K562 (cell line): ENCODE measurements around the gene DNMBP. TPM values are rescaled to one million over a fixed set of nuclear protein-coding genes. Genes with fewer than 3 reads are reported as not detected.

ENCODE experiments used
- ATAC-seq: fragments of 200-7000 bp; cut with Tn5 transposase; 3 replicates; pipeline ENCODE4 v1.9.1; 2020; ENCODE audit warnings: moderate library complexity
- BruUV-seq: library from RNA; stranded (reverse); fragments of 400-500 nt; replicated peaks from 2 replicates; lab custom pipeline; 2021; lab: Mats Ljungman, UMichigan
- CTCF ChIA-PET: fragments of 300-600 bp; formaldehyde crosslinking; extraction: SDS; loops from one replicate; lab custom pipeline; 2021; ENCODE audit warnings: low intra/inter-chr PET ratio; lab: Yijun Ruan, JAX
- POLR2A ChIA-PET: fragments of 300-600, 350-650 bp; sonication (Branson Sonifier 250); formaldehyde crosslinking; extraction: SDS; loops from one replicate; lab custom pipeline; 2021; ENCODE audit warnings: antibody characterized with exemption, inconsistent platforms; lab: Yijun Ruan, JAX
- DNase-seq, 4 experiments: peaks; one replicate each; pipeline versions ENCODE4 v3.0.0 to v3.0.0-alpha.2; 2011 to 2018; ENCODE audit warnings: low spot score in 3 of 4, mixed read lengths in 3 of 4; ENCODE audit errors: extremely low read depth in 1 of 4
- FAIRE-seq: peaks from 2 replicates; lab custom pipeline; 2011; peaks lifted over from hg19 to GRCh38; lab: Jason Lieb, UNC
- H2AFZ ChIP-seq: 2 replicates; pipeline ENCODE4 v1.6.0; 2011; ENCODE audit warnings: low read depth, low read length, control low read depth, inconsistent platforms
- H3K27ac ChIP-seq: fragments of 200-600 bp; 3 replicates; pipeline ENCODE4 v1.8.0; 2011; ENCODE audit warnings: low read depth, mild to moderate bottlenecking, control low read depth, inconsistent platforms, low read length, moderate library complexity, mixed read lengths; ENCODE audit errors: extremely low read depth
- H3K27me3 ChIP-seq, 2 experiments: fragments of 300-600 bp in 1 of 2; 2 replicates in 1 of 2; 3 replicates in 1 of 2; pipeline versions ENCODE4 v1.6.0 to v1.8.0; 2011; ENCODE audit warnings: inconsistent platforms in 2 of 2, low read length in 2 of 2, mild to moderate bottlenecking in 1 of 2, mixed read lengths in 1 of 2, moderate library complexity in 1 of 2; ENCODE audit not compliant: control insufficient read depth in 2 of 2, insufficient read depth in 2 of 2
- H3K36me3 ChIP-seq: fragments of 300-600 bp; 3 replicates; pipeline ENCODE4 v1.8.0; 2011; ENCODE audit warnings: mild to moderate bottlenecking, low read length, inconsistent platforms; ENCODE audit not compliant: control insufficient read depth, insufficient read depth
- H3K4me1 ChIP-seq, 2 experiments: fragments of 200-600 bp in 1 of 2; replicated peaks in 1 of 2; 2 replicates in 1 of 2; 3 replicates in 1 of 2; pipeline versions ENCODE4 v1.5.1 to v1.8.0; 2011; ENCODE audit warnings: inconsistent platforms in 2 of 2, low read length in 2 of 2, mild to moderate bottlenecking in 1 of 2, mixed read lengths in 1 of 2, moderate library complexity in 1 of 2; ENCODE audit not compliant: control insufficient read depth in 2 of 2, insufficient read depth in 2 of 2
- H3K4me2 ChIP-seq: 2 replicates; pipeline ENCODE4 v1.6.1; 2011; ENCODE audit warnings: low read length, control low read depth, inconsistent platforms, mixed read lengths; ENCODE audit not compliant: insufficient read depth
- H3K4me3 ChIP-seq: fragments of 200-600 bp; sonication (generic), shearing (Covaris generic); 2 replicates; pipeline ENCODE4 v1.5.1; 2016; ENCODE audit warnings: control low read depth, inconsistent platforms
- H3K79me2 ChIP-seq: fragments of 200-600 bp; 3 replicates; pipeline ENCODE4 v1.8.0; 2011; ENCODE audit warnings: low read length, inconsistent platforms; ENCODE audit not compliant: control insufficient read depth, insufficient read depth
- H3K9ac ChIP-seq, 2 experiments: 2 replicates each; pipeline versions ENCODE4 v1.6.0 to v1.6.1; 2011; ENCODE audit warnings: low read depth in 2 of 2, low read length in 2 of 2, control low read depth in 1 of 2, inconsistent platforms in 1 of 2, mild to moderate bottlenecking in 1 of 2, mixed read lengths in 1 of 2; ENCODE audit not compliant: insufficient read depth in 1 of 2
- H3K9me1 ChIP-seq: one replicate; pipeline ENCODE4 v1.6.0; 2011; ENCODE audit warnings: inconsistent platforms, mild to moderate bottlenecking, low read length, moderate library complexity; ENCODE audit not compliant: control insufficient read depth, insufficient read depth
- H3K9me3 ChIP-seq: replicated peaks from 2 replicates; pipeline ENCODE4 v1.5.1; 2011; ENCODE audit warnings: low read depth, low read length, inconsistent platforms; ENCODE audit not compliant: control insufficient read depth, insufficient read depth
- H4K20me1 ChIP-seq: replicated peaks from 2 replicates; pipeline ENCODE4 v1.6.1; 2011; ENCODE audit warnings: low read length, inconsistent platforms, mixed read lengths; ENCODE audit not compliant: control insufficient read depth, insufficient read depth
- HNRNPH1 ChIP-seq: fragments of 200-400 bp; formaldehyde crosslinking; optimal IDR thresholded peaks from 2 replicates; pipeline ENCODE3; 2017; ENCODE audit warnings: low read depth, mild to moderate bottlenecking, low read length, moderate library complexity
- HNRNPL ChIP-seq: fragments of 200-400 bp; formaldehyde crosslinking; IDR thresholded peaks from 2 replicates; pipeline ENCODE4 v1.6.1; 2017; ENCODE audit warnings: low read depth, mild to moderate bottlenecking, low read length
- HNRNPLL ChIP-seq: fragments of 200-400 bp; formaldehyde crosslinking; IDR thresholded peaks from 2 replicates; pipeline ENCODE4 v1.6.1; 2017; ENCODE audit warnings: low read length, low read depth, mild to moderate bottlenecking; ENCODE audit not compliant: poor library complexity, severe bottlenecking
- HOXB6 ChIP-seq: fragments of 250-450 bp; sonication (Bioruptor Pico); IDR thresholded peaks from 2 replicates; pipeline ENCODE4 v1.5.1; 2022; ENCODE audit warnings: mild to moderate bottlenecking, borderline replicate concordance
- PRPF4 ChIP-seq: fragments of 200-400 bp; formaldehyde crosslinking; IDR thresholded peaks from one replicate; pipeline ENCODE4 v1.6.1; 2017; ENCODE audit warnings: low read length, low read depth, mild to moderate bottlenecking; ENCODE audit not compliant: insufficient read depth, poor library complexity, severe bottlenecking
- SP1 ChIP-seq: sonication (generic); formaldehyde crosslinking; IDR thresholded peaks from 2 replicates; pipeline ENCODE4 v1.8.1; 2022; ENCODE audit warnings: mild to moderate bottlenecking, missing genetic modification reagents
- ZNF133 ChIP-seq: fragments of 250-450 bp; sonication (Bioruptor Pico); IDR thresholded peaks from 2 replicates; pipeline ENCODE4 v1.4.0; 2020; ENCODE audit warnings: mild to moderate bottlenecking
- WGBS: fragments of 100-300 bp; shearing (Covaris generic); methylation state at CpG from one replicate; pipeline ENCODE4 v1.1.6; 2016; ENCODE audit warnings: low coverage, mixed read lengths; ENCODE audit not compliant: insufficient coverage; ENCODE audit errors: missing lambda C conversion rate; 5-methylcytosine and 5-hydroxymethylcytosine counted together
- in situ Hi-C: fragments of 300-500 bp; cut with MboI; formaldehyde crosslinking; loops from 4 replicates; pipeline ENCODE4 v1.15.0; 2018; ENCODE audit warnings: inconsistent platforms, mixed read lengths
- intact Hi-C: fragments of 100-400 bp; cut with micrococcal nuclease; formaldehyde crosslinking; loops from 2 replicates; pipeline ENCODE4 v1.14.2; 2022
- polyA plus RNA-seq, 8 experiments: library from polyadenylated mRNA; depleted of rRNA in 4 of 8; stranded (reverse) in 5 of 8; unstranded in 3 of 8; fragments of >200 nt; fragmentation: Nextera tagmentation in 2 of 8; fragmentation: Illumina TruSeq in 1 of 8; extraction: Ambion mirVana in 2 of 8; extraction: Trizol in 1 of 8; gene quantifications; 2 replicates each; pipeline versions ENCODE4 v1.2.1 to v1.2.3, GENCODE V29; 2011 to 2014; ENCODE audit warnings: inconsistent platforms in 1 of 8, missing spikeins in 1 of 8
- total RNA-seq, 7 experiments: library from RNA; depleted of rRNA in 6 of 7; stranded (reverse); fragments of >200 nt in 6 of 7; fragmentation: Illumina TruSeq in 2 of 7; extraction: Trizol in 2 of 7; gene quantifications; 2 replicates each; pipeline versions ENCODE4 v1.2.1 to v1.2.3, GENCODE V29; 2011 to 2021; ENCODE audit warnings: low replicate concordance in 1 of 7
- TF ChIP-seq, protein P1 (sequence below): fragments of 250-450 bp; sonication (Bioruptor Pico); IDR thresholded peaks from 2 replicates; pipeline ENCODE4 v1.4.0; 2020; ENCODE audit warnings: borderline replicate concordance
- TF ChIP-seq, protein P2 (sequence below): fragments of 250-450 bp; sonication (Bioruptor Pico); IDR thresholded peaks from 2 replicates; pipeline ENCODE4 v1.4.0; 2020; ENCODE audit warnings: mild to moderate bottlenecking, moderate library complexity, borderline replicate concordance

DNMBP gene
- total and polyA plus RNA-seq, 9 of the 15 experiments (the other 6 are each of a cell fraction or from before 2014, with no cell fraction given), result 0.83 to 3.7 (median 2.2) TPM

DNA sequence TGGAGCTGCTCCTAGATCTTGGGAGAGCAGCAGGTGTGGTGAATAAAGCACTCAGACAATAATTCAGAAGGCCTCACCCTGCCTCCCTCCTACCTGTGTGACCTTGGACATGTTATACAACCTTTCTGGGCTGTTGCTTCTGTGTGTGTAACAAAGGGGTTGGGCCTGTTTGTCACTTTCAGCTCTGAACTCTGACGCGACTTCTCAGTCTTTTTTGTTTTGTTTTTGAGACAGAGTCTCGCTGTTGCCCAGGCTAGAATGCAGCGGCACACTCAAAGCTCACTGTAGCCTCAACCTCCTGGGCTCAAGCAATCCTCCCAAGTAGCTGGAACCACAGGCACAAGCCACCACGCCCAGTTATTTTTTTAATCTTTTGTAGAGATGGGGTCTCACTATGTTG is 89.3 kb downstream of the DNMBP start:
- no peaks in the 10 kb centered on the region for H3K79me2 ChIP-seq
- in situ Hi-C loops, result no loop called here
- H3K4me1 ChIP-seq, result no peaks in the 10 kb centered on the region

DNA sequence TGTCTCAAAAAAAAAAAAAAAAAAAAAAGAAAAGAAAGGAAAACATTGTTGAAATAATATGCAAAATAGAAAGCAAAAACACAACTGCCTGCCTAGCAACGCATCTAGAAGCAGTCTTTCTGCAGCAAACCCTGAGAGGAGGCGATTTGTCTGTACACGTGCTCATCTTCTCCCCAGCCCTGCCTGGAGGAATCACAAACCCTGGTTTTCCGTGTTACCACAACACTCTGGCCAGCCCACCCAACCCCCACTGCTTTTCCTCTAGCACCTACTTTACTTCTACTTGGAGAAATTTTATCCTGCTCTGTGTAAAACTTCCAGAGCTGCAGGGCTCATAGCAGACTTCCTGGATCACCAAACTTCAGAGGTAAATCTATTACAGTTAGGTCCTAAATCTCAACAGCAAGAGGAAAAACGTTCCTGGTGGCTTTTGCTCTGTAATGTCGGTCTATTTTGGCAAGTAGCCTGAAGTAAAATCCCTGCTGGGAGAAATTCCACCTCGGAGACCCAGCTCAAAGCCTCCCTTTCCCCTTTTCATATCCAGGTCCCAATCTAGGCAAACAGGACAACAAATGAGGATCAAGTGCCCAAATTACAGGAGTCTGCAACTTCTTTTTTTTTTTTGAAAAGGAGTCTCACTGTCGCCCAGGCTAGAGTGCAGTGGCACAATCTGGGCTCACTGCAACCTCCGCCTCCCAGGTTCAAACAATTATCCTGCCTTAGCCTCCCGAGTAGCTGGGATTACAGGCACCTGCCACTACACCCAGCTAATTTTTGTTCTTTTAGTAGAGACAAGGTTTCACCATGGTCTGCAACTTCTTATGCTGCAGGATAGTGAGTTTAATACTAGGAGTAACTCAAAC is 91.6 kb downstream of the DNMBP start:
- H3K4me1 ChIP-seq, result no peaks in the 10 kb centered on the region
- in situ Hi-C loops (no loop called here), intact Hi-C loops (no loop called here)
- H4K20me1 ChIP-seq, result no peaks in the 10 kb centered on the region
- H3K4me3 ChIP-seq, result no peak overlapping the region
- H3K27me3 ChIP-seq, result no peaks in the 10 kb centered on the region
- no peak overlapping the region for H2AFZ ChIP-seq
- ATAC-seq, result no peak
- ChIA-PET POLR2A (no interaction called here), CTCF (no interaction called here)
- no peak overlapping the region for H3K9ac ChIP-seq
- no peaks in the 10 kb centered on the region for H3K79me2 ChIP-seq
- BruUV-seq, result no TSS peak
- no peak for FAIRE-seq
- H3K27ac ChIP-seq, result no peak overlapping the region
- no peak overlapping the region for H3K4me2 ChIP-seq
- H3K9me1 ChIP-seq, result no peaks in the 10 kb centered on the region
- WGBS, result 34% methylated on average over 10 of the region's 10 CpGs
- H3K9me3 ChIP-seq, result no peaks in the 10 kb centered on the region
- H3K36me3 ChIP-seq, result no peaks in the 10 kb centered on the region; the same call in 2 of the 3 replicates
- DNase-seq, result no peak
- TF ChIP-seq HNRNPLL (no peak), SP1 (no peak), HNRNPL (no peak), PRPF4 (no peak), HOXB6 (no peak), HNRNPH1 (no peak)
- TF ChIP-seq, protein P1, sequence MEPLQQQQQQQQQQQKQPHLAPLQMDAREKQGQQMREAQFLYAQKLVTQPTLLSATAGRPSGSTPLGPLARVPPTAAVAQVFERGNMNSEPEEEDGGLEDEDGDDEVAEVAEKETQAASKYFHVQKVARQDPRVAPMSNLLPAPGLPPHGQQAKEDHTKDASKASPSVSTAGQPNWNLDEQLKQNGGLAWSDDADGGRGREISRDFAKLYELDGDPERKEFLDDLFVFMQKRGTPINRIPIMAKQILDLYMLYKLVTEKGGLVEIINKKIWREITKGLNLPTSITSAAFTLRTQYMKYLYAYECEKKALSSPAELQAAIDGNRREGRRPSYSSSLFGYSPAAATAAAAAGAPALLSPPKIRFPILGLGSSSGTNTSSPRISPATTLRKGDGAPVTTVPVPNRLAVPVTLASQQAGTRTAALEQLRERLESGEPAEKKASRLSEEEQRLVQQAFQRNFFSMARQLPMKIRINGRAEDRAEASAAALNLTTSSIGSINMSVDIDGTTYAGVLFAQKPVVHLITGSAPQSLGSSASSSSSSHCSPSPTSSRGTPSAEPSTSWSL (CRISPR knock-in tag), result no peak
- TF ChIP-seq, protein P2, sequence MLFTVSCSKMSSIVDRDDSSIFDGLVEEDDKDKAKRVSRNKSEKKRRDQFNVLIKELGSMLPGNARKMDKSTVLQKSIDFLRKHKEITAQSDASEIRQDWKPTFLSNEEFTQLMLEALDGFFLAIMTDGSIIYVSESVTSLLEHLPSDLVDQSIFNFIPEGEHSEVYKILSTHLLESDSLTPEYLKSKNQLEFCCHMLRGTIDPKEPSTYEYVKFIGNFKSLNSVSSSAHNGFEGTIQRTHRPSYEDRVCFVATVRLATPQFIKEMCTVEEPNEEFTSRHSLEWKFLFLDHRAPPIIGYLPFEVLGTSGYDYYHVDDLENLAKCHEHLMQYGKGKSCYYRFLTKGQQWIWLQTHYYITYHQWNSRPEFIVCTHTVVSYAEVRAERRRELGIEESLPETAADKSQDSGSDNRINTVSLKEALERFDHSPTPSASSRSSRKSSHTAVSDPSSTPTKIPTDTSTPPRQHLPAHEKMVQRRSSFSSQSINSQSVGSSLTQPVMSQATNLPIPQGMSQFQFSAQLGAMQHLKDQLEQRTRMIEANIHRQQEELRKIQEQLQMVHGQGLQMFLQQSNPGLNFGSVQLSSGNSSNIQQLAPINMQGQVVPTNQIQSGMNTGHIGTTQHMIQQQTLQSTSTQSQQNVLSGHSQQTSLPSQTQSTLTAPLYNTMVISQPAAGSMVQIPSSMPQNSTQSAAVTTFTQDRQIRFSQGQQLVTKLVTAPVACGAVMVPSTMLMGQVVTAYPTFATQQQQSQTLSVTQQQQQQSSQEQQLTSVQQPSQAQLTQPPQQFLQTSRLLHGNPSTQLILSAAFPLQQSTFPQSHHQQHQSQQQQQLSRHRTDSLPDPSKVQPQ (CRISPR knock-in tag), result no peak

More for the DNA sequence above, 89.3 kb downstream of the DNMBP start:
- no peaks in the 10 kb centered on the region for H3K27me3 ChIP-seq
- no peaks in the 10 kb centered on the region for H3K9me1 ChIP-seq
- H2AFZ ChIP-seq, result no peak overlapping the region
- H3K4me3 ChIP-seq, result no peak overlapping the region
- no peak for FAIRE-seq
- POLR2A ChIA-PET, result no interaction called here
- H4K20me1 ChIP-seq, result no peaks in the 10 kb centered on the region
- WGBS, result 90% methylated on average over 5 of the region's 5 CpGs
- no peak overlapping the region for H3K9ac ChIP-seq
- CTCF ChIA-PET, result no interaction called here
- DNase-seq, result no peak
- intact Hi-C loops, result no loop called here
- H3K4me2 ChIP-seq, result no peak overlapping the region
- H3K9me3 ChIP-seq, result no peaks in the 10 kb centered on the region
- TF ChIP-seq ZNF133 (CRISPR knock-in tag), result no peak
- TF ChIP-seq, all 486 proteins: peak for 0
- BruUV-seq, result no TSS peak
- Histone ChIP-seq H3K27ac (no peak overlapping the region), H3K36me3 (no peaks in the 10 kb centered on the region; the same call in 2 of the 3 replicates)
- ATAC-seq, result no peak
